ENCODE measurements around the gene PSTPIP1.
"Not testable (repeated sequence)": the region's sequence is repeated elsewhere in the genome, so short reads cannot be mapped to it uniquely, and the experiment has no call there.

DNA sequence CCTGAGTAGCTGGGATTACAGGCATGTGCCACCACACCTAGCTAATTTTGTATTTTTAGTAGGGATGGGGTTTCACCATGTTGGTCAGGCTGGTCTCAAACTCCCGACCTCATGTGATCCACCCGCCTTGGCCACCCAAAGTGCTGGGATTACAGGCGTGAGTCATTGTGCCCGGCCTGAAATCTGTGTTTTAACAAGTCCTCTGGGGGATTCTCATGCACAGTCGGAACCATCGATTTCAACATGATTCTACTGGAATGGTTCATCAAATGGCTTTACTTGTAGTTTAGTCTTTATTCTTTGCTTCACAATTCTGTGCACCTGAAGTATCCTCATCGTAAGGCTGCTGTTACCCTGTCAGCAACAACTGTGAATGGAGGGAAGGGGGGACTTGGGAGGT lies 28.9 kb upstream of the PSTPIP1 start:
- not testable (repeated sequence) for TF ChIP-seq EZH2phosphoT487 (IDR thresholded peaks at IDR 0.05; ENCODE audit: borderline replicate concordance, low read depth, low read length)
- TF ChIP-seq, protein P1, sequence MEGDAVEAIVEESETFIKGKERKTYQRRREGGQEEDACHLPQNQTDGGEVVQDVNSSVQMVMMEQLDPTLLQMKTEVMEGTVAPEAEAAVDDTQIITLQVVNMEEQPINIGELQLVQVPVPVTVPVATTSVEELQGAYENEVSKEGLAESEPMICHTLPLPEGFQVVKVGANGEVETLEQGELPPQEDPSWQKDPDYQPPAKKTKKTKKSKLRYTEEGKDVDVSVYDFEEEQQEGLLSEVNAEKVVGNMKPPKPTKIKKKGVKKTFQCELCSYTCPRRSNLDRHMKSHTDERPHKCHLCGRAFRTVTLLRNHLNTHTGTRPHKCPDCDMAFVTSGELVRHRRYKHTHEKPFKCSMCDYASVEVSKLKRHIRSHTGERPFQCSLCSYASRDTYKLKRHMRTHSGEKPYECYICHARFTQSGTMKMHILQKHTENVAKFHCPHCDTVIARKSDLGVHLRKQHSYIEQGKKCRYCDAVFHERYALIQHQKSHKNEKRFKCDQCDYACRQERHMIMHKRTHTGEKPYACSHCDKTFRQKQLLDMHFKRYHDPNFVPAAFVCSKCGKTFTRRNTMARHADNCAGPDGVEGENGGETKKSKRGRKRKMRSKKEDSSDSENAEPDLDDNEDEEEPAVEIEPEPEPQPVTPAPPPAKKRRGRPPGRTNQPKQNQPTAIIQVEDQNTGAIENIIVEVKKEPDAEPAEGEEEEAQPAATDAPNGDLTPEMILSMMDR (conservative IDR thresholded peaks at IDR 0.05; ENCODE audit: low read length) = not testable (repeated sequence)

Data from OCI-LY7 (cell line).